ENCODE data around the gene HECW1.

GRCh38 chr7:43489257-43489656 lies 376.8 kb downstream of the HECW1 start:
- no peak for TF ChIP-seq EP300 (IDR thresholded peaks at IDR 0.05)
- no peak for TF ChIP-seq POLR2A (IDR thresholded peaks at IDR 0.05; ENCODE audit: low read depth)

Data from esophagus muscularis mucosa (tissue), 2 donors.